GM12891 (cell line): ENCODE measurements around the gene TGFA.
A peak's percentile ranks its signal among the peaks of the same experiment; 100 is the strongest.

ENCODE experiments used
- DNase-seq: peaks from one replicate; pipeline ENCODE4 v3.0.0; 2011; ENCODE audit warnings: low spot score; ENCODE audit not compliant: insufficient read length
- FAIRE-seq: peaks from 2 replicates; lab custom pipeline; 2011; peaks lifted over from hg19 to GRCh38; lab: Jason Lieb, UNC
- PAX5 ChIP-seq: IDR thresholded peaks from 2 replicates; pipeline ENCODE4 v1.6.1; 2011; ENCODE audit warnings: low read length, moderate library complexity, mild to moderate bottlenecking; ENCODE audit not compliant: insufficient read depth, severe bottlenecking
- POLR2A ChIP-seq: IDR thresholded peaks from 2 replicates; pipeline ENCODE4 v1.6.1; 2011; ENCODE audit warnings: low read depth, low read length, control low read depth
- POLR2AphosphoS5 ChIP-seq: IDR thresholded peaks from 2 replicates; pipeline ENCODE4 v1.6.1; 2011; ENCODE audit warnings: low read depth, low read length, control low read depth
- POU2F2 ChIP-seq: IDR thresholded peaks from 2 replicates; pipeline ENCODE4 v1.6.1; 2011; ENCODE audit warnings: low read depth, mild to moderate bottlenecking, control low read depth, low read length, moderate library complexity
- SPI1 ChIP-seq: IDR thresholded peaks from 2 replicates; pipeline ENCODE4 v1.6.1; 2011; ENCODE audit warnings: low read depth, low read length, control low read depth
- TAF1 ChIP-seq: IDR thresholded peaks from 2 replicates; pipeline ENCODE4 v1.6.1; 2011; ENCODE audit warnings: low read depth, low read length, control low read depth

The TGFA gene

GRCh38 chr2:70556608-70557007 is 3.0 kb upstream of the TGFA start:
- no peak for TF ChIP-seq PAX5
- TF ChIP-seq POU2F2, result no peak
- TF ChIP-seq TAF1, result no peak
- TF ChIP-seq POLR2AphosphoS5, result no peak
- no peak for TF ChIP-seq SPI1
- TF ChIP-seq POLR2A, result no peak
- DNase-seq (no peak), FAIRE-seq (no peak)

GRCh38 chr2:70554338-70554892 is 789 bp upstream of the TGFA start:
- TF ChIP-seq POLR2AphosphoS5, result no peak
- no peak for TF ChIP-seq SPI1
- TF ChIP-seq TAF1, result no peak
- TF ChIP-seq PAX5, result no peak
- TF ChIP-seq POU2F2, result no peak
- no peak for DNase-seq
- no peak for FAIRE-seq

GRCh38 chr2:70553334-70553583 is 367 bp downstream of the TGFA start:
- TF ChIP-seq PAX5, result no peak
- no peak for TF ChIP-seq POLR2A
- FAIRE-seq (no peak), DNase-seq (no peak)

- TF ChIP-seq POLR2A, result no peak
- TF ChIP-seq TAF1, result no peak
- no peak for TF ChIP-seq POLR2AphosphoS5
- no peak for TF ChIP-seq POU2F2
- TF ChIP-seq SPI1, result no peak
- TF ChIP-seq PAX5, result no peak
- DNase-seq (no peak), FAIRE-seq (peak; percentile 60)
Observed at GRCh38 chr2:70552501-70553333, 909 bp downstream of the TGFA start.

GRCh38 chr2:70551167-70551566 is 2.5 kb downstream of the TGFA start:
- DNase-seq, result no peak
- TF ChIP-seq SPI1 (no peak), POLR2A (no peak), PAX5 (no peak), POU2F2 (no peak), POLR2AphosphoS5 (no peak), TAF1 (no peak)
- FAIRE-seq, result no peak

- TF ChIP-seq POLR2AphosphoS5 (no peak), POLR2A (no peak), TAF1 (no peak), SPI1 (no peak), POU2F2 (no peak), PAX5 (no peak)
- DNase-seq, result no peak
- no peak for FAIRE-seq
Observed at GRCh38 chr2:70549962-70550361, 3.7 kb downstream of the TGFA start.

- no peak for TF ChIP-seq TAF1
- no peak for FAIRE-seq
Observed at GRCh38 chr2:70549064-70549710, 4.4 kb downstream of the TGFA start.

GRCh38 chr2:70548233-70548632 is 5.4 kb downstream of the TGFA start:
- FAIRE-seq (no peak), DNase-seq (no peak)
- TF ChIP-seq TAF1, result no peak
- no peak for TF ChIP-seq PAX5
- no peak for TF ChIP-seq POU2F2
- no peak for TF ChIP-seq POLR2A
- TF ChIP-seq POLR2AphosphoS5, result no peak
- TF ChIP-seq SPI1, result no peak

More at GRCh38 chr2:70549064-70549710, 4.4 kb downstream of the TGFA start:
- DNase-seq, result no peak

- DNase-seq (no peak), FAIRE-seq (no peak)
- TF ChIP-seq POLR2AphosphoS5, result no peak
- TF ChIP-seq TAF1, result no peak
- TF ChIP-seq SPI1, result no peak
- no peak for TF ChIP-seq POLR2A
- TF ChIP-seq PAX5, result no peak
- no peak for TF ChIP-seq POU2F2
Observed at GRCh38 chr2:70546885-70547284, 6.7 kb downstream of the TGFA start.
